Measurements from ENCODE around the gene DUSP8.

DUSP8 gene

DNA sequence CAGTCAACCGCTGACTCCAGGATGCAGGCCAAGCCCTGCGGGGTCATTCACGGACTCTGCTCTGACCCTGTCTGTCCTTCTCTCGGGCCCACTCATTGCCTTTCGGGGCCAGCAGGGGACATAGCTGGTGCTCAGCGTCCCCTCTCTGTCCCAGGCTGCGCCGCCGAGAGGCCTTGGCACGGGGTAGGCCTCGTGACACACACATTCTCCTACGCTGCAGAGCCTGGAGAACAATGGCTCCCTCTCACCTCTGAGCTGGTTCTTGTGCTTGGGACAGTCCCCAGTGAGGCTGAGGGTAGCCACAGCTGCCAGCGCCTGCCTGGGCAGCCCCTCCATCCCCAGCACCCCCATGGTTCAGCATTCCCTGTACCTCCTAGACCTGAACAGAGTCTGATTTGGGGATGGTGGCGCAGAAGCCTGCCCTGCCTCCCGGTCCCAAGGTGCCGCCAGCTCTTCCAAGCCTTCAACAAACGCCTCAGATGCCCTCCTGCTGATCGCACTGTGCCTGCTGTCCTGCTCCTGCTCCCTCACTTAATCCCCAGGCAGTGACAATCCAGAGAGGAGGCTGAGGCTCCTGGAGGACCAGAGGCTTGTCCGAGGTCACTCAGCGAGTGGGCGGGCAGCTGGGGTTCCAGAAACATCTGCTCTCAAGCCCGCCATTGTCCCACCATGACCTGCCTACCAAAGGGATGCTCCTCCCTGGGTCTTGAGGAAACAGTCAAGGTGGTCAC, 30.4 kb downstream of the DUSP8 start:
- Histone ChIP-seq H3K9ac (ENCODE audit: low read length) (no peak overlapping the region), H3F3A (ENCODE audit: insufficient read depth, low read length) (no peaks in the 10 kb centered on the region), H3K27me3 (ENCODE audit: insufficient read depth, low read length) (peaks cover 18% of the 10 kb centered on the region), H3K27ac (ENCODE audit: low read depth, low read length, poor library complexity, severe bottlenecking) (no peak overlapping the region), H3K4me1 (ENCODE audit: insufficient read depth, low read length, severe bottlenecking) (no peaks in the 10 kb centered on the region), H2AFZ (ENCODE audit: low read length) (no peak overlapping the region), H3K9me2 (ENCODE audit: low read depth, low read length) (no peaks in the 10 kb centered on the region), H3K79me2 (ENCODE audit: insufficient read depth, low read length) (no peaks in the 10 kb centered on the region), H3K9me3 (ENCODE audit: low read length) (no peaks in the 10 kb centered on the region), H4K20me1 (ENCODE audit: insufficient read depth, low read length) (no peaks in the 10 kb centered on the region), H3K4me2 (ENCODE audit: low read length) (no peak overlapping the region), H3K4me3 (ENCODE audit: low read depth, low read length, poor library complexity, severe bottlenecking) (no peak overlapping the region), H3K36me3 (ENCODE audit: insufficient read depth, low read length) (no peaks in the 10 kb centered on the region)
- no peak for TF ChIP-seq CTCF (IDR thresholded peaks at IDR 0.05; ENCODE audit: low read length)
- TF ChIP-seq EZH2 (IDR thresholded peaks at IDR 0.05; ENCODE audit: borderline replicate concordance, low read length) = no peak

GRCh38 chr11:1540074-1540473, 32.0 kb downstream of the DUSP8 start:
- Histone ChIP-seq H3K4me3 (ENCODE audit: low read depth, low read length, poor library complexity, severe bottlenecking) (no peak overlapping the region), H3K9me2 (ENCODE audit: low read depth, low read length) (no peaks in the 10 kb centered on the region), H2AFZ (ENCODE audit: low read length) (no peak overlapping the region), H3F3A (ENCODE audit: insufficient read depth, low read length) (no peaks in the 10 kb centered on the region), H3K27ac (ENCODE audit: low read depth, low read length, poor library complexity, severe bottlenecking) (no peak overlapping the region), H3K27me3 (ENCODE audit: insufficient read depth, low read length) (peaks cover 16% of the 10 kb centered on the region; the same call in 1 of the 2 replicates), H3K36me3 (ENCODE audit: insufficient read depth, low read length) (no peaks in the 10 kb centered on the region), H3K9ac (ENCODE audit: low read length) (no peak overlapping the region), H3K9me3 (ENCODE audit: low read length) (no peaks in the 10 kb centered on the region), H3K4me2 (ENCODE audit: low read length) (no peak overlapping the region), H3K4me1 (ENCODE audit: insufficient read depth, low read length, severe bottlenecking) (no peaks in the 10 kb centered on the region), H3K79me2 (ENCODE audit: insufficient read depth, low read length) (no peaks in the 10 kb centered on the region), H4K20me1 (ENCODE audit: insufficient read depth, low read length) (no peaks in the 10 kb centered on the region)
- TF ChIP-seq CTCF (IDR thresholded peaks at IDR 0.05; ENCODE audit: low read length) (no peak), EZH2 (IDR thresholded peaks at IDR 0.05; ENCODE audit: borderline replicate concordance, low read length) (no peak)

- Histone ChIP-seq H3K36me3 (ENCODE audit: insufficient read depth, low read length) (no peaks in the 10 kb centered on the region), H3K4me1 (ENCODE audit: insufficient read depth, low read length, severe bottlenecking) (no peaks in the 10 kb centered on the region), H2AFZ (ENCODE audit: low read length) (no peak overlapping the region), H3K9me2 (ENCODE audit: low read depth, low read length) (no peaks in the 10 kb centered on the region), H4K20me1 (ENCODE audit: insufficient read depth, low read length) (no peaks in the 10 kb centered on the region), H3K27ac (ENCODE audit: low read depth, low read length, poor library complexity, severe bottlenecking) (no peak overlapping the region), H3K9me3 (ENCODE audit: low read length) (no peaks in the 10 kb centered on the region), H3K9ac (ENCODE audit: low read length) (no peak overlapping the region), H3K4me3 (ENCODE audit: low read depth, low read length, poor library complexity, severe bottlenecking) (no peak overlapping the region), H3F3A (ENCODE audit: insufficient read depth, low read length) (no peaks in the 10 kb centered on the region), H3K4me2 (ENCODE audit: low read length) (no peak overlapping the region), H3K79me2 (ENCODE audit: insufficient read depth, low read length) (no peaks in the 10 kb centered on the region), H3K27me3 (ENCODE audit: insufficient read depth, low read length) (peaks cover 6% of the 10 kb centered on the region; the same call in 1 of the 2 replicates)
- TF ChIP-seq CTCF (IDR thresholded peaks at IDR 0.05; ENCODE audit: low read length) (no peak), EZH2 (IDR thresholded peaks at IDR 0.05; ENCODE audit: borderline replicate concordance, low read length) (no peak)
These were observed 33.9 kb downstream of the DUSP8 start for GRCh38 chr11:1538153-1538552.

Data from OCI-LY1 (cell line).